Erythroblast (primary cell): ENCODE results near the gene IL23R.

ENCODE experiments used
- GATA1 ChIP-seq: IDR thresholded peaks from 2 replicates; pipeline ENCODE4 v1.6.1; 2011; ENCODE audit warnings: low read depth, mild to moderate bottlenecking, control low read depth, low read length, moderate library complexity
- POLR2A ChIP-seq: IDR thresholded peaks from 2 replicates; pipeline ENCODE4 v1.6.1; 2011; ENCODE audit warnings: mild to moderate bottlenecking, low read length

- TF ChIP-seq POLR2A (no peak), GATA1 (no peak)
Observed at GRCh38 chr1:67239738-67240137, 73.5 kb downstream of the IL23R start.
